ENCODE measurements around the gene HBS1L. TPM values are rescaled to one million over a fixed set of nuclear protein-coding genes. Genes with fewer than 3 reads are reported as not detected.

HBS1L gene
- total RNA-seq, 3 donors from 2014 or later (not counting 1 experiment from before 2014, with no cell fraction given): 75.3 to 82.2 (median 80.1) TPM

- intact Hi-C loops (cut with micrococcal nuclease): no loop called here
- Histone ChIP-seq H3K27me3 (ENCODE audit: control insufficient read depth, insufficient read depth, low read length) (no peaks in the 10 kb centered on the region), H3K9me3 (ENCODE audit: control insufficient read depth, insufficient read depth, low read length) (no peaks in the 10 kb centered on the region), H3K27ac (ENCODE audit: low read length) (no peak overlapping the region), H3K4me3 (ENCODE audit: low read length) (no peak overlapping the region), H3K4me1 (ENCODE audit: control insufficient read depth, insufficient read depth, low read length) (no peaks in the 10 kb centered on the region), H3K36me3 (ENCODE audit: control insufficient read depth, insufficient read depth, low read length) (no peaks in the 10 kb centered on the region)
- Mint-ChIP-seq H3K4me1 (no peaks in the 10 kb centered on the region), H3K36me3 (no peaks in the 10 kb centered on the region), H3K4me3 (no peak overlapping the region), H3K9me3 (no peaks in the 10 kb centered on the region), H3K27me3 (ENCODE audit: low read depth in 2 of 2) (no peaks in the 10 kb centered on the region), H3K27ac (no peak overlapping the region)
- whole genome bisulfite sequencing (ENCODE audit: insufficient coverage): 100% methylated on average over 5 of the region's 5 CpGs
- no peak for TF ChIP-seq CTCF (IDR thresholded peaks at IDR 0.05)
- ATAC-seq (no peak), DNase-seq (no peak)
Observed at GRCh38 chr6:134936931-134937330, 117.7 kb downstream of the HBS1L start.

GRCh38 chr6:134936476-134936875 lies 118.1 kb downstream of the HBS1L start:
- 94% methylated on average over 5 of the region's 5 CpGs for WGBS (ENCODE audit: insufficient coverage)
- no peaks in the 10 kb centered on the region for H3K36me3 Mint-ChIP-seq
- Histone ChIP-seq H3K27me3 (ENCODE audit: control insufficient read depth, insufficient read depth, low read length) (no peaks in the 10 kb centered on the region), H3K27ac (ENCODE audit: low read length) (no peak overlapping the region), H3K36me3 (ENCODE audit: control insufficient read depth, insufficient read depth, low read length) (no peaks in the 10 kb centered on the region), H3K9me3 (ENCODE audit: control insufficient read depth, insufficient read depth, low read length) (no peaks in the 10 kb centered on the region), H3K4me1 (ENCODE audit: control insufficient read depth, insufficient read depth, low read length) (no peaks in the 10 kb centered on the region), H3K4me3 (ENCODE audit: low read length) (no peak overlapping the region)
- H3K27me3 Mint-ChIP-seq (ENCODE audit: low read depth in 2 of 2): no peaks in the 10 kb centered on the region
- ATAC-seq (no peak), DNase-seq (no peak)
- no peak for TF ChIP-seq CTCF (IDR thresholded peaks at IDR 0.05)
- H3K9me3 Mint-ChIP-seq: no peaks in the 10 kb centered on the region
- H3K4me3 Mint-ChIP-seq: no peak overlapping the region
- H3K27ac Mint-ChIP-seq: no peak overlapping the region
- no peaks in the 10 kb centered on the region for H3K4me1 Mint-ChIP-seq
- intact Hi-C loops (cut with micrococcal nuclease): no loop called here

GRCh38 chr6:134934793-134935485 lies 119.7 kb downstream of the HBS1L start:
- no peak overlapping the region for H3K4me3 ChIP-seq (ENCODE audit: low read length)
- no peaks in the 10 kb centered on the region for H3K4me1 Mint-ChIP-seq
- no peak overlapping the region for H3K27ac Mint-ChIP-seq
- no peak overlapping the region for H3K27ac ChIP-seq (ENCODE audit: low read length)
- TF ChIP-seq CTCF (IDR thresholded peaks at IDR 0.05): no peak
- H3K9me3 Mint-ChIP-seq: no peaks in the 10 kb centered on the region
- intact Hi-C loops (cut with micrococcal nuclease): no loop called here
- H3K27me3 Mint-ChIP-seq (ENCODE audit: low read depth in 2 of 2): no peaks in the 10 kb centered on the region
- H3K36me3 Mint-ChIP-seq: no peaks in the 10 kb centered on the region
- H3K4me1 ChIP-seq (ENCODE audit: control insufficient read depth, insufficient read depth, low read length): no peaks in the 10 kb centered on the region
- H3K36me3 ChIP-seq (ENCODE audit: control insufficient read depth, insufficient read depth, low read length): no peaks in the 10 kb centered on the region
- H3K9me3 ChIP-seq (ENCODE audit: control insufficient read depth, insufficient read depth, low read length): no peaks in the 10 kb centered on the region
- 100% methylated on average over 3 of the region's 5 CpGs for WGBS (ENCODE audit: insufficient coverage)
- ATAC-seq (no peak), DNase-seq (no peak)
- no peaks in the 10 kb centered on the region for H3K27me3 ChIP-seq (ENCODE audit: control insufficient read depth, insufficient read depth, low read length)
- no peak overlapping the region for H3K4me3 Mint-ChIP-seq
